GM12874 (cell line): Measurements from ENCODE around the gene GLCE.

Experiments used
- TF ChIP-seq, protein P1 (sequence below): IDR thresholded peaks from 2 replicates; pipeline ENCODE4 v1.5.1; 2011; ENCODE audit warnings: low read depth, mild to moderate bottlenecking, control low read depth, low read length, moderate library complexity; ENCODE audit not compliant: insufficient read depth

The GLCE gene

DNA sequence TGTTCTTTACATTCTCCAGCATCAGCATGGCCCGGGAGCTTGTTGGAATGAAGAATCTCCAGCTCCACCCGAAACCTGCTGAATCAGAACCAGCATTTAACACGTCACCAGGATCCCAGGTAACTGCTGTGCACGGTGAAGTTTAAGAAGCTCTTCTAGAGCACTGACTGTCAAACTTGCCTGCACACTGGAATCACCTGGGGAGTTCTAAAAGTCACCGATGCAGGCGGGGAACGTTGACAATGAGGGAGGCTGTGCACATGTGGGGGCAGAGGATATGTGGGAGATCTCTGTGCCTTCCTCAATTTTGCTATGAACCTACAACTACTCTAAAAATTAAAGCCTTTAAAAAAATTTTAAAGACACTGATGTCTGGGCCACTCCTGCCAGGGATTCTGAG is 119.2 kb downstream of the GLCE start:
- TF ChIP-seq, protein P1, sequence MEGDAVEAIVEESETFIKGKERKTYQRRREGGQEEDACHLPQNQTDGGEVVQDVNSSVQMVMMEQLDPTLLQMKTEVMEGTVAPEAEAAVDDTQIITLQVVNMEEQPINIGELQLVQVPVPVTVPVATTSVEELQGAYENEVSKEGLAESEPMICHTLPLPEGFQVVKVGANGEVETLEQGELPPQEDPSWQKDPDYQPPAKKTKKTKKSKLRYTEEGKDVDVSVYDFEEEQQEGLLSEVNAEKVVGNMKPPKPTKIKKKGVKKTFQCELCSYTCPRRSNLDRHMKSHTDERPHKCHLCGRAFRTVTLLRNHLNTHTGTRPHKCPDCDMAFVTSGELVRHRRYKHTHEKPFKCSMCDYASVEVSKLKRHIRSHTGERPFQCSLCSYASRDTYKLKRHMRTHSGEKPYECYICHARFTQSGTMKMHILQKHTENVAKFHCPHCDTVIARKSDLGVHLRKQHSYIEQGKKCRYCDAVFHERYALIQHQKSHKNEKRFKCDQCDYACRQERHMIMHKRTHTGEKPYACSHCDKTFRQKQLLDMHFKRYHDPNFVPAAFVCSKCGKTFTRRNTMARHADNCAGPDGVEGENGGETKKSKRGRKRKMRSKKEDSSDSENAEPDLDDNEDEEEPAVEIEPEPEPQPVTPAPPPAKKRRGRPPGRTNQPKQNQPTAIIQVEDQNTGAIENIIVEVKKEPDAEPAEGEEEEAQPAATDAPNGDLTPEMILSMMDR = no peak

DNA sequence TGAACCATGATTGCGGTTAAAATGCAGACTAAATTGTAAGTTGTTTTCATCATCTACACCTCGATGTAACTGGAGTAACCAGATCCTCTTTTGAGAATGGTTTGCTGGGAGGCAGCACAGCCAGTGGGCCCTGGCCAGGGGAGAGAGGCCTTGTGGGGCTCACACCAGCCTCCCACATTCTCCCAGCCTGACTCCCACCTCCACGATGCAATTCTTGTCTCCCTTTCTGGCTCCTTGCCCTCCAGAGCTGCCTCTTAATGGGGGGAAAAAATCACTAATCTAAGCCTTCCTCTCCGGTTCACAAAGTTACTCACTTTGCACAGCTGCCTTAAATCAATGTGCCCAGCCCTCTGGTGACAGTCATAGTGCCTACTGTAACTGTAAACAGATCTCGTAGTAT is 120.3 kb downstream of the GLCE start:
- TF ChIP-seq, protein P1 = no peak

DNA sequence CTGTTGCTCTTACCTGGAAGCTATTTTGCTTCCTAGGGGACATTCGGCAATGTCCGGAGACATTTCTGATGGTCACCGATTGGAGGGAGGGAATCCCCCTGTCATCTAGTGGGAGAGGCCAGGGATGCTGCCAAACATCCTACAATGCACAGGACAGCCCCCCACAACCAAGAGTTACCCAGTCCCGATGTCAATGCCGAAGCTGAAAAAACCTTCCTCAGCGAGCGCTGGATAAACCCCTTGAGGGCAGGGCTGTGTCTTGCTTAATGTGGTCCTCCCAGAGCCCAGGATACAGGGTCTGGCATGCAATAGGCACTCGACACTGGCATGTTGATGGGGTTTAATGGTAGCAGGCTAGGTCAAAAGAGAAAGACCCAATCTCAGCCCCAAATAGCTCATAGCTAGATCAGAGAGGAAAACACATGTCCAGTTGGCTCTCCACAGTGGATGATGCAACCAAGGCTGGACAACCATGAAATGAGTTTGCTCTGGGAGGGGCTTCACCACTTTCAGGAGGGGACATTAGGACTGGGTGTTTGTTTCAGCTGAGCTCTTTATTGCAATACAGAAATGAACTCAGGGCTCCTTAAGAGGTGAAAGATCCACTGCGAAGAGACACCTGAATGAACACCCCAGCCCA is 121.8 kb downstream of the GLCE start:
- TF ChIP-seq, protein P1 = no peak

DNA sequence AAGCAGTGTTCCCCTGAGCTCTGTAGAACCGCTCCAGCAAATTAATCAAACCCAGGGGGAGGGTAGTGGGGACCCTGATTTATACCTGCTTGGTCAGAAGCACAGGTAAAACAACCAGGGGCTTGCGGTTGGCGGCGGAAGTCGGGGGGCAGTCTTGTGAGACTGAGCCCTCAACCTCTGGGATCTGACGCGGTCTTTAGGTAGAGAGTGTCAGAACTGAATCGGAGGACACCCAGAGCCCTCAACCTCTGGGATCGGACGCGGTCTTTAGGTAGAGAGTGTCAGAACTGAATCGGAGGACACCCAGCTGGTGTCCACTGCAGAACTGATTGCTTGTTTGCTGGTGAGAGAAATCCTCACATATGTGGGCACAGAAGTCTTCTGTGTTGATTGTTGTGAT is 125.4 kb downstream of the GLCE start:
- TF ChIP-seq, protein P1 = no peak

DNA sequence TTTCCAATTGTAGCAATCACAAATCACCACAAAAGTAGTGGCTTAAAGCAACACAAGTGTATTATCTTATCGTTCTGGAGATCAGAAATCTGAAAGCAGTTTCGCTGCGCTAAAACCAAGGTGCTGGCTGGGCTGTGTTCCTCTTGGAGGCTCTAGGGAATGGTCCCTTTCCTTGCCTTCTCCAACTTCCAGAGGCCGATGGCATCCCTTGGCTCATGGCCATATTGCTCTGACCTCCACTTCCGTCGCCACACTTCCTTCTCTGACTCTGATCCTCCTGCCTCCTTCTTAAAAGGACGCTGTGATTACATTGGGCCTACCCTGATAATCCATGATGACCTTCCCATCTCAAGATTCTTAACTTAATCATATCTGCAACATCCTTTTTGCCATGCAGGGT is 127.6 kb downstream of the GLCE start:
- TF ChIP-seq, protein P1 = no peak

DNA sequence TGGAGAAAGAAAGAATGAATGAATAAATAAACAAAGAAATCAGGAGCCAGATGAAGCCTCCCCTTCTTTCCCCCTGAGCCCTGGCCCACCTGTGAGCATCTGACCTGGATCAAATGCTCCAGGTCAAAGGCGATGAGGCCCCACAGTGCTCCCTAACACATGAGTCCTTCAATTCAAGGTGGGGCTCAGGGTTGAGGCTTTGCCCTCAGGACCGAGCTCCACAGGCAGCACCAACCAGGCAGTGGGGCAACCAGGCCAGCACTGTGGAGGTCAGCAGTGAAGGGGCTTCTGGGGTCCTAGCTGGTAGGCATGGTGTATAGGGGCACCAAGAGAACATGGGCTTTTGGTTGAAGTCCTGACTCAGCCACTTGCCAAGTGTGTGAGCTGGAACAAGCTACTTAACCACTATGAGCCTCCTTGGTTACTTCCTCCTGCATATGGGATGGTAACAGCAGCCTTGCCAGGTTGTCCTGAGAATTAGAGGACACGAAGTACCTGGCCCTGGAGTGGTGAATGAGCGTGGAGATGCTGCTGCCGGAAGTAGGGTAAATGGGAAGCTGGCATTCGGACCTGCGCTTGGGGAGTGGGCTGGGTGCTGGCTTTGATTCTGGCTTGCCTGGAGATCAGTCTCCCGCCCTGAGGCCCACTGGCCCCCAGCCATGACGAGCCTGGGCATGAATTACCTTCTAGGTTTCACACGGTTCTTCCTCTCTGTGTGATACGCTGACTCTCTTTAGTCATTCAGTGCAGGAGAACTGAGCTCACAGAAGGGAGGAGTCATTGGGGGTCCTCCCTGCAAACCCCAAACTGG is 128.3 kb downstream of the GLCE start:
- TF ChIP-seq, protein P1 = no peak

DNA sequence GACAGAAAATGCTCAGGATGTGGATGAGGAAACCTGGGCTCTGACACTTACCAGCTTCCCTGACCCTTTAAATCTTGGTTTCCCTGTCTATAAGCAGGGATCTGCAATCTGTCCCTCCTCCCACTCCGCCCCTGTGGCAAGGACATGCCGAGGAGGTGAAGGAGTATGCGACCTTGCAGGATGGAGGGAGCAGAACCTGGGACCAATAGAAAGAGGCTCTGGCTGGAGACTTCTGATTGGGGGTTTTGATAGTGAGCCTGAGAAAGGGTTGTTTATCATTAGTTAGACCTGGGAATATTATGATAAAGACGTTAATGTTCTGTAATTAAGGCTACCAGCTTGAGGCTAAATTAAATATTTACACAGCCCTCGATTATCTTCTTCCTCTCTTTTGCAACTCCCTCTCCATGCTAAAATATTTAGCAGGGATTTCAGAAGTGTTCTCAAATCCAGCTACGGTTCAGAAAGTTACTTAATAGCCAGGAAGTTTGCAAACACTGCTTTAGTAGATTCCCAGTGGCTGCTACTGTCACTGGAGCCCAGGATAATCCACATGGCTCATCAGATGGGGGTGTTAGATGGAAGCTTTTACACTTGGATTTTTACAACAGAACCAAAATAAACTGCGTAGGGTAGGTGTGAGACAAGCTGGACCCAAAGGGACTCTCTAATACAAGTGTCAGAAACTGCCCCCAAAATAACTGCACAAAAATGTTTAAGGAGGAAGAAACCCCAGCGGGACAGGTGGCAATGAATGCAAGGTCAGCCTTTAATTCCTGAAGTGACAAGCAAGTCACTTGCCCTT is 129.1 kb downstream of the GLCE start:
- TF ChIP-seq, protein P1 = no peak
